Epithelial cell of alveolus of lung (primary cell): ENCODE results near the gene PCDHB1. TPM values are rescaled to one million over a fixed set of nuclear protein-coding genes. Genes with fewer than 3 reads are reported as not detected.

Experiments used
- total RNA-seq: library from RNA; depleted of rRNA; stranded (reverse); fragments of >200 nt; gene quantifications from 2 replicates; pipeline ENCODE4 v1.2.1, GENCODE V29; 2015

Gene PCDHB1
- total RNA-seq = not detected in 2 replicates

GRCh38 chr5:141050622-141051520 lies at the start of gene PCDHB1:
PCDHB1 (plus strand) TSS chr5:141051374; CDS start chr5:141051471, 97 bp downstream.

GRCh38 chr5:141094481-141095262 lies 43.5 kb downstream of the PCDHB1 start, which contains the start of gene PCDHB2:
PCDHB2 (plus strand) TSS chr5:141094615; CDS start chr5:141094791, 176 bp downstream.

GRCh38 chr5:141100243-141100805 lies 49.1 kb downstream of the PCDHB1 start, which contains the start of gene PCDHB3:
PCDHB3 (plus strand) TSS chr5:141100473; CDS start chr5:141100650, 177 bp downstream.

Other genes with a start within 250 kb of the PCDHB1 start
- gene PCDHA4, start 244.3 kb upstream of the PCDHB1 start, total RNA-seq = 0.48 TPM in 1 of 2 replicates, not detected in the other
- not detected in 2 replicates for gene PCDHA5, start 229.8 kb upstream of the PCDHB1 start, total RNA-seq
- not detected in 2 replicates for gene PCDHA6, start 223.4 kb upstream of the PCDHB1 start, total RNA-seq
- under 0.01 TPM in 1 of 2 replicates, not detected in the other for gene PCDHA7, start 217.1 kb upstream of the PCDHB1 start, total RNA-seq
- not detected in 2 replicates for gene PCDHA8, start 210.2 kb upstream of the PCDHB1 start, total RNA-seq
- under 0.01 TPM in 1 of 2 replicates, not detected in the other for gene PCDHA9, start 203.0 kb upstream of the PCDHB1 start, total RNA-seq
- gene PCDHA10, start 195.5 kb upstream of the PCDHB1 start, total RNA-seq = under 0.01 TPM in 1 of 2 replicates, not detected in the other
- gene PCDHA11, start 182.4 kb upstream of the PCDHB1 start, total RNA-seq = not detected in 2 replicates
- gene PCDHA12, start 176.1 kb upstream of the PCDHB1 start, total RNA-seq = under 0.01 TPM in 1 of 2 replicates, not detected in the other
- not detected in 2 replicates for gene PCDHA13, start 169.2 kb upstream of the PCDHB1 start, total RNA-seq
- 0.26 TPM in 1 of 2 replicates, not detected in the other for gene PCDHAC1, start 125.1 kb upstream of the PCDHB1 start, total RNA-seq
- 0.39 TPM in 1 of 2 replicates, not detected in the other for gene PCDHAC2, start 84.9 kb upstream of the PCDHB1 start, total RNA-seq
- under 0.01 and 1.2 TPM in 2 replicates for gene PCDHB2, start 43.2 kb downstream of the PCDHB1 start, total RNA-seq
- 0.13 and 0.16 TPM in 2 replicates for gene PCDHB3, start 49.1 kb downstream of the PCDHB1 start, total RNA-seq
- gene PCDHB4, start 70.4 kb downstream of the PCDHB1 start, total RNA-seq = under 0.01 TPM in 1 of 2 replicates, not detected in the other
- gene PCDHB5, start 83.8 kb downstream of the PCDHB1 start, total RNA-seq = 0.39 and 1.3 TPM in 2 replicates
- gene PCDHB6, start 98.7 kb downstream of the PCDHB1 start, total RNA-seq = 0.64 TPM in 1 of 2 replicates, not detected in the other
- under 0.01 and 1.9 TPM in 2 replicates for gene PCDHB7, start 121.3 kb downstream of the PCDHB1 start, total RNA-seq
- not detected in 2 replicates for gene PCDHB8, start 126.4 kb downstream of the PCDHB1 start, total RNA-seq
- gene PCDHB16, start 131.0 kb downstream of the PCDHB1 start, total RNA-seq = 0.08 and 0.13 TPM in 2 replicates
- gene PCDHB9, start 135.8 kb downstream of the PCDHB1 start, total RNA-seq = 0.08 TPM in 1 of 2 replicates, not detected in the other
- gene PCDHB10, start 141.0 kb downstream of the PCDHB1 start, total RNA-seq = 0.13 and 0.24 TPM in 2 replicates
- gene PCDHB11, start 148.3 kb downstream of the PCDHB1 start, total RNA-seq = 0.13 and 1.7 TPM in 2 replicates
- gene PCDHB12, start 157.3 kb downstream of the PCDHB1 start, total RNA-seq = 0.08 TPM in 1 of 2 replicates, not detected in the other
- gene PCDHB13, start 162.5 kb downstream of the PCDHB1 start, total RNA-seq = 0.26 and 1.0 TPM in 2 replicates
- gene PCDHB14, start 172.0 kb downstream of the PCDHB1 start, total RNA-seq = 1.4 TPM in 1 of 2 replicates, not detected in the other
- under 0.01 and 0.48 TPM in 2 replicates for gene PCDHB15, start 194.0 kb downstream of the PCDHB1 start, total RNA-seq